Neural cell (in vitro differentiated cells): ENCODE results near the gene MAT1A. TPM values are rescaled to one million over a fixed set of nuclear protein-coding genes. Genes with fewer than 3 reads are reported as not detected.

Experiments
- H2AFZ ChIP-seq: fragments of 200-600, 300-800 bp; sonication (generic), shearing (Covaris generic); 2 replicates; pipeline ENCODE4 v1.6.0; 2014; ENCODE audit warnings: low read depth, mild to moderate bottlenecking, antibody characterized with exemption, low read length, moderate library complexity
- H3F3A ChIP-seq: fragments of 200-600 bp; shearing (Covaris generic); 2 replicates; pipeline ENCODE4 v1.6.1; 2016; ENCODE audit warnings: mild to moderate bottlenecking, moderate library complexity, mixed read lengths, antibody characterized with exemption, low read length; ENCODE audit not compliant: insufficient read depth, poor library complexity, severe bottlenecking
- H3K27ac ChIP-seq: fragments of 200-600, 300-800 bp; sonication (generic), shearing (Covaris generic); 2 replicates; pipeline ENCODE4 v1.5.1; 2014; ENCODE audit warnings: mild to moderate bottlenecking, low read length, moderate library complexity
- H3K27me3 ChIP-seq: fragments of 300-800, 200-600 bp; sonication (generic), shearing (Covaris generic); 2 replicates; pipeline ENCODE4 v1.6.0; 2014; ENCODE audit warnings: mild to moderate bottlenecking, low read depth, low read length, moderate library complexity; ENCODE audit not compliant: insufficient read depth
- H3K36me3 ChIP-seq: fragments of 300-800, 200-600 bp; sonication (generic), shearing (Covaris generic); 2 replicates; pipeline ENCODE4 v1.5.1; 2014; ENCODE audit warnings: mild to moderate bottlenecking, antibody characterized with exemption, low read length, moderate library complexity; ENCODE audit not compliant: insufficient read depth
- H3K4me2 ChIP-seq: fragments of 300-800, 200-600 bp; sonication (generic), shearing (Covaris generic); 2 replicates; pipeline ENCODE4 v1.6.0; 2014; ENCODE audit warnings: mild to moderate bottlenecking, low read length
- H3K4me3 ChIP-seq: fragments of 300-800, 200-600 bp; sonication (generic), shearing (Covaris generic); 2 replicates; pipeline ENCODE4 v1.5.1; 2014; ENCODE audit warnings: mild to moderate bottlenecking, low read length, moderate library complexity
- H3K79me2 ChIP-seq: fragments of 200-600 bp; shearing (Covaris generic); replicated peaks from 2 replicates; pipeline ENCODE4 v1.6.0; 2014; ENCODE audit warnings: mild to moderate bottlenecking, low read length, moderate library complexity; ENCODE audit not compliant: insufficient read depth
- H3K9ac ChIP-seq: fragments of 300-800, 200-600 bp; sonication (generic), shearing (Covaris generic); 2 replicates; pipeline ENCODE4 v1.6.1; 2016; ENCODE audit warnings: mild to moderate bottlenecking, low read length, mixed read lengths
- H3K9me2 ChIP-seq: fragments of 200-600 bp; shearing (Covaris generic); 2 replicates; pipeline ENCODE4 v1.6.1; 2016; ENCODE audit warnings: mild to moderate bottlenecking, low read length, mixed read lengths; ENCODE audit not compliant: insufficient read depth
- H3K9me3 ChIP-seq: fragments of 200-600, 300-800 bp; sonication (generic), shearing (Covaris generic); 2 replicates; pipeline ENCODE4 v1.6.1; 2016; ENCODE audit warnings: mild to moderate bottlenecking, mixed run types, low read length, moderate library complexity, mixed read lengths
- H4K20me1 ChIP-seq: fragments of 200-600 bp; shearing (Covaris generic); 2 replicates; pipeline ENCODE4 v1.6.1; 2016; ENCODE audit warnings: mild to moderate bottlenecking, mixed run types; ENCODE audit not compliant: insufficient read depth
- CTCF ChIP-seq: fragments of 450-650 bp; IDR thresholded peaks from 2 replicates; pipeline ENCODE4 v1.5.1; 2014; ENCODE audit warnings: antibody characterized with exemption, mild to moderate bottlenecking, moderate library complexity; ENCODE audit not compliant: poor library complexity, severe bottlenecking
- EP300 ChIP-seq: fragments of 450-650 bp; conservative IDR thresholded peaks from 2 replicates; pipeline ENCODE4 v1.6.1; 2014; ENCODE audit warnings: antibody characterized with exemption, mild to moderate bottlenecking, moderate library complexity; ENCODE audit not compliant: poor library complexity, severe bottlenecking
- EZH2 ChIP-seq: fragments of 200-600, 300-800 bp; shearing (Covaris generic), sonication (generic); IDR thresholded peaks from 2 replicates; pipeline ENCODE4 v1.6.1; 2014; ENCODE audit warnings: antibody characterized with exemption, low read length, borderline replicate concordance, mild to moderate bottlenecking; ENCODE audit not compliant: insufficient read depth, poor library complexity, severe bottlenecking
- MXI1 ChIP-seq: fragments of 450-650 bp; conservative IDR thresholded peaks from 2 replicates; pipeline ENCODE4 v1.6.1; 2014; ENCODE audit warnings: antibody characterized with exemption, mild to moderate bottlenecking; ENCODE audit not compliant: poor library complexity, severe bottlenecking
- POLR2AphosphoS5 ChIP-seq: IDR thresholded peaks from 2 replicates; pipeline ENCODE4 v1.6.1; 2012
- RAD21 ChIP-seq: fragments of 450-650 bp; conservative IDR thresholded peaks from 2 replicates; pipeline ENCODE4 v1.6.1; 2014; ENCODE audit warnings: antibody characterized with exemption, mild to moderate bottlenecking, moderate library complexity
- REST ChIP-seq: IDR thresholded peaks from 2 replicates; pipeline ENCODE4 v1.6.1; 2012; ENCODE audit warnings: borderline replicate concordance
- SMC3 ChIP-seq: fragments of 450-650 bp; conservative IDR thresholded peaks from 2 replicates; pipeline ENCODE4 v1.6.1; 2014; ENCODE audit warnings: antibody characterized with exemption, mild to moderate bottlenecking, moderate library complexity; ENCODE audit not compliant: poor library complexity
- TAF1 ChIP-seq: IDR thresholded peaks from 2 replicates; pipeline ENCODE4 v1.6.1; 2012; ENCODE audit warnings: low read depth
- polyA plus RNA-seq: library from polyadenylated mRNA; depleted of rRNA; stranded (reverse); fragments of >200 nt; gene quantifications from 2 replicates; pipeline ENCODE4 v1.2.3, GENCODE V29; 2014

The MAT1A gene
- polyA plus RNA-seq, 1 donor from 2014 or later: not detected

- no peaks in the 10 kb centered on the region for H4K20me1 ChIP-seq
- no peaks in the 10 kb centered on the region for H3K9me2 ChIP-seq
- no peak overlapping the region for H3K4me3 ChIP-seq
- H3K36me3 ChIP-seq: no peaks in the 10 kb centered on the region
- no peak overlapping the region for H3K27ac ChIP-seq
- no peaks in the 10 kb centered on the region for H3K27me3 ChIP-seq
- no peak overlapping the region for H2AFZ ChIP-seq
- no peaks in the 10 kb centered on the region for H3F3A ChIP-seq
- H3K9ac ChIP-seq: no peak overlapping the region
- TF ChIP-seq SMC3 (no peak), RAD21 (no peak), MXI1 (no peak), EP300 (no peak), POLR2AphosphoS5 (no peak), EZH2 (no peak), CTCF (no peak), REST (no peak), TAF1 (no peak)
- no peaks in the 10 kb centered on the region for H3K9me3 ChIP-seq
- no peaks in the 10 kb centered on the region for H3K79me2 ChIP-seq
- H3K4me2 ChIP-seq: no peak overlapping the region
Observed at GRCh38 chr10:80323311-80323710, 33.9 kb upstream of the MAT1A start.

GRCh38 chr10:80322711-80323110 is 33.3 kb upstream of the MAT1A start:
- Histone ChIP-seq H2AFZ (no peak overlapping the region), H3K4me3 (no peak overlapping the region), H3K79me2 (no peaks in the 10 kb centered on the region), H3K4me2 (no peak overlapping the region), H3K27me3 (no peaks in the 10 kb centered on the region), H3F3A (no peaks in the 10 kb centered on the region), H3K36me3 (no peaks in the 10 kb centered on the region), H3K9ac (no peak overlapping the region), H3K9me2 (no peaks in the 10 kb centered on the region), H3K27ac (no peak overlapping the region), H4K20me1 (no peaks in the 10 kb centered on the region), H3K9me3 (no peaks in the 10 kb centered on the region)
- no peak for TF ChIP-seq REST
